HEK293 (cell line): Measurements from ENCODE around the gene CDPF1.

Source experiments
- GLI4 ChIP-seq: fragments of 450-650 bp; formaldehyde crosslinking; IDR thresholded peaks from 2 replicates; pipeline ENCODE4 v1.5.1; 2016; ENCODE audit warnings: missing biosample characterization, missing genetic modification characterization
- ZNF239 ChIP-seq: fragments of 450-650 bp; formaldehyde crosslinking; IDR thresholded peaks from 2 replicates; pipeline ENCODE4 v1.5.1; 2016; ENCODE audit warnings: missing biosample characterization, missing genetic modification characterization
- ZNF341 ChIP-seq: fragments of 450-650 bp; formaldehyde crosslinking; IDR thresholded peaks from 2 replicates; pipeline ENCODE4; 2016; ENCODE audit warnings: low read depth, missing biosample characterization, missing genetic modification characterization
- TF ChIP-seq, protein P1 (sequence below): fragments of 450-650 bp; formaldehyde crosslinking; IDR thresholded peaks from 2 replicates; pipeline ENCODE4 v1.5.1; 2016; ENCODE audit warnings: missing biosample characterization, missing genetic modification characterization

DNA sequence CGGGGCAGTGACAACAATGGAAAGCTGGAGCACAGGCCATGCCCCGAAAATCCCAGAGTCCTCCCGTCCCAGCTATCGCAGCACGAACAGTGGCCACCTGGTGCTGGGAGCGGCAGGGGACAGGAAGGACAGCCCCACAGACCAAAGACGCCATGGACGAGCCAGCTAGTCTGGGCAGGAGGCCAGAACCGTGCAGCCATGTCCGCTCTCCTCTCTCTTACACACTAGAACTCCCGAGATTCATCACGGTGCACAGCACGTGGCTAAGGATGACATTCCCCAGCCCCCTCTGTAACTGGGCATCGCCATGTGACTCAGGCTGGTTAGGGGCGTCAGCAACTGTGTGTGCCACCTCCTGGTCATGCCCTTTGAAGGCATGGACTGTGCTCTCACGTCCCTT lies 4.6 kb downstream of the CDPF1 start:
- TF ChIP-seq ZNF341 (no peak), ZNF239 (tag by site-specific recombination) (no peak), GLI4 (tag by site-specific recombination) (no peak)
- TF ChIP-seq, protein P1, sequence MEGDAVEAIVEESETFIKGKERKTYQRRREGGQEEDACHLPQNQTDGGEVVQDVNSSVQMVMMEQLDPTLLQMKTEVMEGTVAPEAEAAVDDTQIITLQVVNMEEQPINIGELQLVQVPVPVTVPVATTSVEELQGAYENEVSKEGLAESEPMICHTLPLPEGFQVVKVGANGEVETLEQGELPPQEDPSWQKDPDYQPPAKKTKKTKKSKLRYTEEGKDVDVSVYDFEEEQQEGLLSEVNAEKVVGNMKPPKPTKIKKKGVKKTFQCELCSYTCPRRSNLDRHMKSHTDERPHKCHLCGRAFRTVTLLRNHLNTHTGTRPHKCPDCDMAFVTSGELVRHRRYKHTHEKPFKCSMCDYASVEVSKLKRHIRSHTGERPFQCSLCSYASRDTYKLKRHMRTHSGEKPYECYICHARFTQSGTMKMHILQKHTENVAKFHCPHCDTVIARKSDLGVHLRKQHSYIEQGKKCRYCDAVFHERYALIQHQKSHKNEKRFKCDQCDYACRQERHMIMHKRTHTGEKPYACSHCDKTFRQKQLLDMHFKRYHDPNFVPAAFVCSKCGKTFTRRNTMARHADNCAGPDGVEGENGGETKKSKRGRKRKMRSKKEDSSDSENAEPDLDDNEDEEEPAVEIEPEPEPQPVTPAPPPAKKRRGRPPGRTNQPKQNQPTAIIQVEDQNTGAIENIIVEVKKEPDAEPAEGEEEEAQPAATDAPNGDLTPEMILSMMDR = no peak
